Activated naive CD4-positive, alpha-beta T cell treated with anti-CD3 and anti-CD28 coated beads, Interleukin-2, amount 10 ng/mL, durations not matched to agents 7 days and 5 days (primary cell): ENCODE results near the gene PRR19.

Experiments
- CTCF ChIA-PET: fragments of 350-600 bp; sonication (Branson Sonifier 250); formaldehyde crosslinking; loops from one replicate; lab custom pipeline; 2021; ENCODE audit warnings: antibody characterized with exemption; lab: Charles Lee
- DNase-seq: peaks from one replicate; pipeline ENCODE4 v3.0.0-alpha.2; 2020
- H3K27ac Mint-ChIP-seq: one replicate; pipeline ENCODE4 v1.8.0; 2021; ENCODE audit warnings: mild to moderate bottlenecking, moderate library complexity, mixed read lengths
- H3K27me3 Mint-ChIP-seq: one replicate; pipeline ENCODE4 v1.8.0; 2021; ENCODE audit warnings: mild to moderate bottlenecking, mixed read lengths
- H3K36me3 Mint-ChIP-seq: one replicate; pipeline ENCODE4 v1.8.0; 2021; ENCODE audit warnings: mixed read lengths
- H3K4me1 Mint-ChIP-seq: one replicate; pipeline ENCODE4 v1.8.0; 2021; ENCODE audit warnings: mixed read lengths
- H3K4me3 Mint-ChIP-seq: one replicate; pipeline ENCODE4 v1.8.0; 2021; ENCODE audit warnings: mild to moderate bottlenecking, moderate library complexity, mixed read lengths
- H3K9me3 Mint-ChIP-seq: one replicate; pipeline ENCODE4 v1.8.0; 2021; ENCODE audit warnings: mixed read lengths

The PRR19 gene

DNA sequence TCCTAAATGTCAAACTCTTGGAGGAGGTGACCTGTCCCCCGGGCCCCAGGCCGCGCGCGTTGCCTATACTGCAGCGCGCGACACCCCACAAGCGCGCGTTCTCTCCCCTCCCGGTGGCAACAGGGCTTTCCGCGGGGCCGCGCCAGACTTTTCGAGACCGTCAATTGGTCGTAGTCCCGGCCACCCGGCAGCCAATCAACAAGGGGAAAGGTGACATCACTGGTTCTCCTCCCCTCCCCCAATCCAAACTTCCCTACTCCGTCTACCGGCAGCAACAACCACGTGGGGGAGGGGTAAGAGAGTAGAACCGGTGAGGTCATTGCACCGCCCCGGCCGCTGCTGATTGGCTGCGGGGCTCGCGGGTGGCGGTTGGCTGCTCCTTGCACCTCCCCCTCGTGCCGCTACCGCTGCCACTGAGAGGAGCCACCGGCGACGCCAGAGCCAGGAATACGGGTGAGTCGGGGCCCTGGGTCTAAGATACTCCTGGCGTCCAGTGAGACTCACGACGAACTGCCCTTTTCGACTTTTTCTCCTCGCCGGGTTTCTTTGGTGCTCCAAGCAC, 33.7 kb upstream of the PRR19 start:
- DNase-seq = peak; percentile 99
- H3K36me3 Mint-ChIP-seq = peaks cover 11% of the 10 kb centered on the region
- no peaks in the 10 kb centered on the region for H3K27me3 Mint-ChIP-seq
- no peak overlapping the region for H3K4me3 Mint-ChIP-seq
- H3K4me1 Mint-ChIP-seq = peaks cover 31% of the 10 kb centered on the region
- no peaks in the 10 kb centered on the region for H3K9me3 Mint-ChIP-seq
- no peak overlapping the region for H3K27ac Mint-ChIP-seq
- CTCF ChIA-PET = interaction anchor here (0.6 kb wide), 1 partner anchor 88 kb away, joined by 3 read pairs; no protein-coding TSS in a partner anchor

GRCh38 chr19:42268704-42269477, 33.0 kb upstream of the PRR19 start, which contains the start of gene CIC:
TSS of gene CIC (plus strand) at chr19:42269252. CDS start at chr19:42271784, 2,532 bp downstream.
- H3K4me1 Mint-ChIP-seq = peaks cover 31% of the 10 kb centered on the region
- H3K9me3 Mint-ChIP-seq = no peaks in the 10 kb centered on the region
- H3K27ac Mint-ChIP-seq = peak within 1 kb of the TSS; percentile 98
- no peaks in the 10 kb centered on the region for H3K27me3 Mint-ChIP-seq
- DNase-seq = peak; percentile 99
- H3K4me3 Mint-ChIP-seq = no peak within 1 kb of the TSS
- CTCF ChIA-PET = interaction anchor here (2.1 to 2.8 kb wide), 2 partner anchors 10 to 160 kb away, joined by 4 to 34 read pairs; no protein-coding TSS in a partner anchor
- H3K36me3 Mint-ChIP-seq = peaks cover 15% of the 10 kb centered on the region

- DNase-seq = no peak
- no peak overlapping the region for H3K4me3 Mint-ChIP-seq
- H3K4me1 Mint-ChIP-seq = peaks cover 35% of the 10 kb centered on the region
- H3K27ac Mint-ChIP-seq = peak overlapping the region; percentile 98
- peaks cover 20% of the 10 kb centered on the region for H3K36me3 Mint-ChIP-seq
- CTCF ChIA-PET = interaction anchor here (1.0 to 2.8 kb wide), 4 partner anchors 10 to 161 kb away, joined by 3 to 34 read pairs (median 6); no protein-coding TSS in a partner anchor
- H3K9me3 Mint-ChIP-seq = no peaks in the 10 kb centered on the region
- H3K27me3 Mint-ChIP-seq = no peaks in the 10 kb centered on the region
Measured at GRCh38 chr19:42269478-42270345, 32.2 kb upstream of the PRR19 start.

GRCh38 chr19:42270346-42271044, 31.4 kb upstream of the PRR19 start:
- Mint-ChIP-seq H3K4me1 (peaks cover 43% of the 10 kb centered on the region), H3K4me3 (no peak overlapping the region), H3K36me3 (peaks cover 25% of the 10 kb centered on the region), H3K9me3 (no peaks in the 10 kb centered on the region), H3K27me3 (no peaks in the 10 kb centered on the region), H3K27ac (peak overlapping the region; percentile 98)
- peak; percentile 82 for DNase-seq
- CTCF ChIA-PET = interaction anchor here (1.0 to 2.8 kb wide), 4 partner anchors 9 to 162 kb away, joined by 3 to 34 read pairs (median 6); no protein-coding TSS in a partner anchor

GRCh38 chr19:42271045-42271419, 30.9 kb upstream of the PRR19 start:
- H3K27me3 Mint-ChIP-seq = no peaks in the 10 kb centered on the region
- H3K4me3 Mint-ChIP-seq = no peak overlapping the region
- no peaks in the 10 kb centered on the region for H3K9me3 Mint-ChIP-seq
- CTCF ChIA-PET = interaction anchor here (1.4 to 2.8 kb wide), 3 partner anchors 8 to 163 kb away, joined by 4 to 34 read pairs (median 7); no protein-coding TSS in a partner anchor
- no peak for DNase-seq
- H3K4me1 Mint-ChIP-seq = peaks cover 47% of the 10 kb centered on the region
- H3K27ac Mint-ChIP-seq = peak overlapping the region; percentile 98
- peaks cover 25% of the 10 kb centered on the region for H3K36me3 Mint-ChIP-seq

DNA sequence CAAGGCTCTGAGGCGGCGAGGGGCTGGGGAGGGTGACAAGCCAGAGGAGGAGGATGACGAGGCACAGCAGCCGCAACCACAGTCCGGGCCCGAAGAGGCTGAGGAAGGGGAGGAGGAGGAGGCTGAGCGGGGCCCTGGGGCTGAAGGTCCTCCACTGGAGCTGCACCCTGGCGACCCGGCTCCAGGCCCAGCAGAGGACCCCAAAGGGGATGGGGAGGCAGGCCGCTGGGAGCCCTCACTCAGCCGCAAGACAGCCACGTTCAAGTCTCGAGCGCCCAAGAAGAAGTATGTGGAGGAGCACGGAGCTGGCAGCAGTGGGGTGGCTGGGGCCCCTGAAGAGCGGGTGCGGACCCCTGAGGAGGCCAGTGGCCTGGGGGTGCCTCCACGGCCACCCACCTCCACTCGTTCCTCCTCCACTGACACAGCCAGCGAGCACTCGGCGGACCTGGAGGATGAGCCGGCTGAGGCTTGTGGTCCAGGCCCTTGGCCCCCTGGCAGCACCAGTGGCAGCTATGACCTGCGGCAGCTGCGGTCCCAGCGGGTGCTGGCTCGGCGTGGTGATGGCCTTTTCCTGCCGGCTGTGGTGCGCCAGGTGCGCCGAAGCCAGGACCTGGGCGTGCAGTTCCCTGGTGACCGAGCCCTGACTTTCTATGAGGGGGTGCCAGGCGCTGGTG, 29.9 kb upstream of the PRR19 start:
- Mint-ChIP-seq H3K9me3 (no peaks in the 10 kb centered on the region), H3K36me3 (peaks cover 27% of the 10 kb centered on the region), H3K4me3 (no peak overlapping the region), H3K4me1 (peaks cover 56% of the 10 kb centered on the region), H3K27me3 (no peaks in the 10 kb centered on the region), H3K27ac (no peak overlapping the region)
- CTCF ChIA-PET = no interaction called here
- DNase-seq = no peak

DNA sequence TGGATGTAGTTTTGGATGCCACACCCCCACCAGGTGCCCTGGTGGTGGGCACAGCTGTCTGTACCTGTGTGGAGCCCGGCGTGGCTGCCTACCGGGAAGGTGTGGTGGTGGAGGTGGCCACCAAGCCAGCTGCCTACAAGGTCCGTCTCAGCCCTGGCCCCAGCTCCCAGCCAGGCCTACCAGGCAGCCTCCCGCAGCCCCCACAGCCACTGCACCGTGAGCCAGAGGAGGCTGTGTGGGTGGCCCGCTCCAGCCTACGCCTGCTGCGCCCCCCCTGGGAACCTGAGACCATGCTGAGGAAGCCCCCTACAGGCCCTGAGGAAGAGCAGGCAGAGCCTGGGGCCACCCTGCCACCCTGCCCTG, 29.4 kb upstream of the PRR19 start:
- CTCF ChIA-PET = no interaction called here
- peaks cover 59% of the 10 kb centered on the region for H3K4me1 Mint-ChIP-seq
- no peak for DNase-seq
- H3K27me3 Mint-ChIP-seq = no peaks in the 10 kb centered on the region
- H3K36me3 Mint-ChIP-seq = peaks cover 27% of the 10 kb centered on the region
- peak overlapping the region; percentile 64 for H3K27ac Mint-ChIP-seq
- H3K9me3 Mint-ChIP-seq = no peaks in the 10 kb centered on the region
- H3K4me3 Mint-ChIP-seq = no peak overlapping the region

DNA sequence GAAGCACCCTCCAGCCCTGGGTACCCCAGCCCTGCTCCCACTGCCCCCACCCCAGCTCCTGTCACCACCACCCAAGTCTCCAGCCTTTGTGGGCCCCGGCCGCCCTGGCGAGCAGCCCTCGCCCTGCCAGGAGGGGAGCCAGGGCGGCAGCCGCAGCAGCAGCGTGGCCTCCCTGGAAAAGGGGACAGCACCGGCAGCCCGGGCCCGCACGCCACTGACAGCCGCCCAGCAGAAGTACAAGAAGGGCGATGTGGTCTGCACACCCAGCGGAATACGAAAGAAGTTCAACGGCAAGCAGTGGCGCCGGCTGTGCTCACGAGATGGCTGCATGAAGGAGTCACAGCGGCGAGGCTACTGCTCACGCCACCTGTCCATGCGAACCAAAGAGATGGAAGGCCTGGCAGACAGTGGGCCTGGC, 28.9 kb upstream of the PRR19 start:
- H3K4me1 Mint-ChIP-seq = peaks cover 56% of the 10 kb centered on the region
- no peaks in the 10 kb centered on the region for H3K9me3 Mint-ChIP-seq
- CTCF ChIA-PET = no interaction called here
- no peaks in the 10 kb centered on the region for H3K27me3 Mint-ChIP-seq
- no peak for DNase-seq
- H3K4me3 Mint-ChIP-seq = no peak overlapping the region
- peaks cover 27% of the 10 kb centered on the region for H3K36me3 Mint-ChIP-seq
- peak overlapping the region; percentile 37 for H3K27ac Mint-ChIP-seq

DNA sequence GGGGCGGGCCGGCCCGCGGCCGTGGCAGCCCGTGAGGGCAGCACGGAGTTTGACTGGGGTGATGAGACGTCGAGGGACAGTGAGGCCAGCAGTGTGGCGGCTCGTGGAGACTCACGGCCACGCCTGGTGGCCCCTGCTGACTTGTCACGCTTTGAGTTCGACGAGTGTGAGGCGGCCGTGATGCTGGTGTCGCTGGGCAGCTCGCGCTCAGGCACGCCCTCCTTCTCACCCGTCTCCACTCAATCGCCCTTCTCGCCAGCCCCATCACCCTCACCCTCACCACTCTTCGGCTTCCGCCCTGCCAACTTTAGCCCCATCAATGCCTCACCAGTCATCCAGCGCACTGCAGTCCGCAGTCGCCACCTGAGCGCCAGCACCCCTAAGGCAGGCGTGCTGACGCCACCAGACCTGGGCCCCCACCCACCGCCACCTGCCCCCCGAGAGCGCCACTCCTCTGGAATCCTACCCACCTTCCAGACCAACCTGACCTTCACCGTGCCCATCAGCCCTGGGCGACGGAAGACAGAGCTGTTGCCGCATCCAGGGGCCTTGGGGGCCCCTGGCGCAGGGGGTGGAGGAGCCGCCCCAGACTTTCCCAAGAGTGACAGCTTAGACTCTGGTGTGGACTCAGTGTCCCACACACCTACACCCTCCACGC, 28.4 kb upstream of the PRR19 start:
- Mint-ChIP-seq H3K27me3 (no peaks in the 10 kb centered on the region), H3K4me1 (peaks cover 59% of the 10 kb centered on the region), H3K4me3 (no peak overlapping the region), H3K27ac (no peak overlapping the region), H3K9me3 (no peaks in the 10 kb centered on the region), H3K36me3 (peaks cover 28% of the 10 kb centered on the region)
- no peak for DNase-seq
- CTCF ChIA-PET = no interaction called here

DNA sequence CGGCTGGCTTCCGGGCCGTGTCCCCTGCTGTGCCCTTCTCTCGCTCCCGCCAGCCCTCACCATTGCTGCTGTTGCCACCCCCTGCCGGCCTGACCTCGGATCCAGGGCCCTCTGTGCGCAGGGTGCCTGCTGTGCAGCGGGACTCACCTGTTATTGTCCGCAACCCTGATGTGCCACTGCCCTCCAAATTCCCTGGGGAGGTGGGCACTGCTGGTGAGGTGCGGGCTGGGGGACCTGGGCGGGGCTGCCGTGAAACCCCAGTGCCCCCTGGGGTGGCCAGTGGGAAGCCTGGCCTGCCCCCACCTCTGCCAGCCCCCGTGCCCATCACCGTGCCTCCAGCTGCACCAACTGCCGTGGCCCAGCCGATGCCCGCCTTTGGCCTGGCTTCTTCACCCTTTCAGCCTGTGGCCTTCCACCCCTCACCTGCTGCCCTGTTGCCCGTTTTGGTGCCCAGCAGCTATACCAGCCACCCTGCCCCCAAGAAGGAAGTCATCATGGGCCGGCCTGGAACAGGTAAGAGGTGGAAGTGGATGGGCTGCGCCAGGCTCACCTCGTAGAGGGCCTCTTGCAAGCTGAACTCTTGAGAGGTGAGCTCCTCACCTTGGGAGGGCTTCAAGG, 27.8 kb upstream of the PRR19 start:
- Mint-ChIP-seq H3K4me1 (peaks cover 65% of the 10 kb centered on the region), H3K27ac (no peak overlapping the region), H3K36me3 (peaks cover 31% of the 10 kb centered on the region), H3K9me3 (no peaks in the 10 kb centered on the region), H3K4me3 (no peak overlapping the region), H3K27me3 (no peaks in the 10 kb centered on the region)
- no peak for DNase-seq
- CTCF ChIA-PET = no interaction called here

DNA sequence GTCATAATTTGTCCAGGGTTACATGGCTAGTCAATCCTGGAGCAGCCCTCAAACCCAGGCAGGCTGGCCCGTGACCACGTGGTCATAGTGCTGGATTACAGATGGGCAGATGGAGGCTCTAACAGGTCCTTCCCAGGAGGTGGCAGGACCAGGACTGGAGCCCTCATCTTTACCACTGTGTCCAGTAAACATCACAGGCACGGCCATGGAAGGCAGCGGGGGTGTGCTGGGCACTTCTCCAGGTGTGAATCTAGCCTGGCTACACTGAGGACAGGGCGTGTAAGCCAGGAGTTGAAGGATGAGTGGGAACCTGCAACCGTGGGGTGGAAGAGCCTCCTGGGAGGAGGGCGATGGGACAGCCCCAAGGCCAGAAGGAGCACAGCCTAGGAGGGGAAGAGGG, 26.8 kb upstream of the PRR19 start:
- Mint-ChIP-seq H3K36me3 (peaks cover 32% of the 10 kb centered on the region), H3K4me3 (no peak overlapping the region), H3K27me3 (no peaks in the 10 kb centered on the region), H3K27ac (peak overlapping the region; percentile 35), H3K4me1 (peaks cover 64% of the 10 kb centered on the region), H3K9me3 (no peaks in the 10 kb centered on the region)
- CTCF ChIA-PET = no interaction called here
- no peak for DNase-seq

- no peak for DNase-seq
- Mint-ChIP-seq H3K4me1 (peaks cover 60% of the 10 kb centered on the region), H3K9me3 (no peaks in the 10 kb centered on the region), H3K27me3 (no peaks in the 10 kb centered on the region), H3K27ac (no peak overlapping the region), H3K36me3 (peaks cover 32% of the 10 kb centered on the region), H3K4me3 (no peak overlapping the region)
- CTCF ChIA-PET = no interaction called here
Measured at GRCh38 chr19:42275517-42275916, 26.4 kb upstream of the PRR19 start.
